ENCODE results near the gene UBE2C. TPM values are rescaled to one million over a fixed set of nuclear protein-coding genes. Genes with fewer than 3 reads are reported as not detected.

UBE2C gene
- total RNA-seq, 1 experiment from 2014 or later = 205 TPM

- Histone ChIP-seq H3K9me3 (ENCODE audit: control insufficient read depth in 1 of 2, insufficient read depth in 1 of 2, low read depth in 1 of 2, low read length in 2 of 2) (no peaks in the 10 kb centered on the region), H3K4me3 (replicated peaks in 1 of 2; ENCODE audit: low read depth in 1 of 2, low read length in 2 of 2) (no peak overlapping the region), H3K79me2 (ENCODE audit: insufficient read depth, low read length) (0 out of 2 replicates have a peak, but pooled peaks cover 7% of the 10 kb centered on the region), H3K27ac (ENCODE audit: low read depth, low read length) (no peak overlapping the region), H4K20me1 (ENCODE audit: insufficient read depth) (no peaks in the 10 kb centered on the region), H3K9ac (ENCODE audit: low read length) (no peak overlapping the region), H2AFZ (ENCODE audit: low read depth, low read length, poor library complexity, severe bottlenecking) (no peak overlapping the region), H3K36me3 (ENCODE audit: control insufficient read depth in 1 of 2, insufficient read depth in 2 of 2, low read length in 2 of 2) (peaks cover 0 to 2% of the 10 kb centered on the region in 2 experiments; a peak in 1 of 4 replicates), H3K4me2 (ENCODE audit: low read length) (no peak overlapping the region), H3K9me2 (ENCODE audit: insufficient read depth) (no peaks in the 10 kb centered on the region), H3K27me3 (ENCODE audit: insufficient read depth, low read length) (no peaks in the 10 kb centered on the region), H3K4me1 (ENCODE audit: control insufficient read depth in 1 of 2, insufficient read depth in 2 of 2, low read length in 2 of 2) (peaks cover 0 to 6% of the 10 kb centered on the region in 2 experiments; a peak in 3 of 4 replicates)
- ChIA-PET POLR2A (interaction anchor here (0.7 kb wide), 1 partner anchor 17 kb away, joined by 4 read pairs; no protein-coding TSS in a partner anchor), CTCF (no interaction called here), RAD21 (ENCODE audit: low non-redundant PET in 1 of 2, low total read pairs in 2 of 2, uncharacterized antibody in 2 of 2, unreplicated experiment in 2 of 2) (no interaction called here)
- intact Hi-C loops (cut with micrococcal nuclease) = no loop called here
- TF ChIP-seq SRF (IDR thresholded peaks at IDR 0.05; ENCODE audit: low read depth) (no peak), EZH2phosphoT487 (IDR thresholded peaks at IDR 0.05; ENCODE audit: borderline replicate concordance) (no peak), EGR1 (IDR thresholded peaks at IDR 0.05; ENCODE audit: low read depth) (no peak), ZNF274 (IDR thresholded peaks at IDR 0.05; ENCODE audit: low read depth, low read length) (no peak), JUND (IDR thresholded peaks at IDR 0.05) (no peak), ATF3 (IDR thresholded peaks at IDR 0.05) (no peak), RAD21 (IDR thresholded peaks at IDR 0.05; ENCODE audit: low read depth) (no peak), CTCF (IDR thresholded peaks at IDR 0.05 in 2 of 3, conservative IDR thresholded peaks at IDR 0.05 in 1 of 3; ENCODE audit: borderline replicate concordance in 1 of 3, insufficient read depth in 1 of 3, low read depth in 2 of 3, low read length in 2 of 3) (no peak), FOSL1 (IDR thresholded peaks at IDR 0.05; ENCODE audit: low read depth) (no peak), EZH2 (IDR thresholded peaks at IDR 0.05) (no peak), TCF7L2 (IDR thresholded peaks at IDR 0.05; ENCODE audit: borderline replicate concordance, extremely low read depth, insufficient read depth, insufficient read length) (no peak), SP1 (IDR thresholded peaks at IDR 0.05; ENCODE audit: low read depth) (no peak)
- no TSS peak for BruUV-seq (replicated peaks)
- DNase-seq (ENCODE audit: low read depth, low spot score) (no peak), ATAC-seq (no peak)
Observed at GRCh38 chr20:45851501-45851900, 39.1 kb downstream of the UBE2C start.

Data from HCT116 (cell line).